CD14-positive monocyte (primary cell): Measurements from ENCODE around the gene SLC38A10. TPM values are rescaled to one million over a fixed set of nuclear protein-coding genes. Genes with fewer than 3 reads are reported as not detected.

Experiments
- DNase-seq, 3 donors: peaks; one replicate each; pipeline ENCODE4 v3.0.0-alpha.2; 2011 to 2022
- H2AFZ ChIP-seq: 2 replicates; pipeline ENCODE4 v1.6.0; 2012; ENCODE audit warnings: mild to moderate bottlenecking, low read depth, low read length, inconsistent platforms; ENCODE audit not compliant: insufficient read depth, poor library complexity, severe bottlenecking
- H3K27ac ChIP-seq, 2 donors: 1 replicate in 1 of 2; 2 replicates in 1 of 2; pipeline ENCODE4 v1.5.1; 2012 to 2013; ENCODE audit warnings: low read length in 2 of 2, control low read depth in 1 of 2, inconsistent platforms in 1 of 2, low read depth in 1 of 2, mild to moderate bottlenecking in 1 of 2
- H3K27me3 ChIP-seq, 2 donors: one replicate each; pipeline versions ENCODE4 v1.6.0 to v1.6.1; 2011 to 2013; ENCODE audit warnings: low read length in 2 of 2; ENCODE audit not compliant: control insufficient read depth in 2 of 2, insufficient read depth in 2 of 2
- H3K36me3 ChIP-seq, 2 donors: replicated peaks in 1 of 2; 1 replicate in 1 of 2; 2 replicates in 1 of 2; pipeline versions ENCODE4 v1.5.1 to v1.6.1; 2012 to 2013; ENCODE audit warnings: low read length in 2 of 2, control low read depth in 1 of 2, inconsistent platforms in 1 of 2, mild to moderate bottlenecking in 1 of 2; ENCODE audit not compliant: insufficient read depth in 2 of 2, control insufficient read depth in 1 of 2
- H3K4me1 ChIP-seq, 2 donors: 1 replicate in 1 of 2; 2 replicates in 1 of 2; pipeline versions ENCODE4 v1.5.1 to v1.6.1; 2012 to 2013; ENCODE audit warnings: low read length in 2 of 2, control low read depth in 1 of 2, inconsistent platforms in 1 of 2, mild to moderate bottlenecking in 1 of 2, moderate library complexity in 1 of 2; ENCODE audit not compliant: insufficient read depth in 2 of 2, control insufficient read depth in 1 of 2
- H3K4me2 ChIP-seq: replicated peaks from 2 replicates; pipeline ENCODE3; 2012; ENCODE audit warnings: low read length, moderate library complexity, mild to moderate bottlenecking; ENCODE audit not compliant: poor library complexity, severe bottlenecking; ENCODE audit errors: extremely low read depth
- H3K4me3 ChIP-seq, 3 experiments: fragments of 200-600 bp in 1 of 3; sonication (generic) in 1 of 3; replicated peaks in 1 of 3; 1 replicate in 2 of 3; 2 replicates in 1 of 3; pipeline ENCODE4 v1.5.1; 2011 to 2013; ENCODE audit warnings: low read length in 3 of 3, mild to moderate bottlenecking in 3 of 3, control low read depth in 2 of 3, low read depth in 2 of 3, inconsistent platforms in 1 of 3, moderate library complexity in 1 of 3
- H3K79me2 ChIP-seq: 2 replicates; pipeline ENCODE4 v1.6.0; 2012; ENCODE audit warnings: mild to moderate bottlenecking, control low read depth, inconsistent platforms, low read length, moderate library complexity; ENCODE audit not compliant: insufficient read depth
- H3K9ac ChIP-seq: 2 replicates; pipeline ENCODE4 v1.6.0; 2017; ENCODE audit warnings: low read length, mild to moderate bottlenecking; ENCODE audit not compliant: insufficient read depth, poor library complexity, severe bottlenecking
- H3K9me3 ChIP-seq, 2 donors: replicated peaks in 1 of 2; 1 replicate in 1 of 2; 2 replicates in 1 of 2; pipeline versions ENCODE4 v1.5.1 to v1.6.1; 2012 to 2013; ENCODE audit warnings: low read length in 2 of 2, control low read depth in 1 of 2; ENCODE audit not compliant: control insufficient read depth in 1 of 2, insufficient read depth in 1 of 2
- H4K20me1 ChIP-seq: 2 replicates; pipeline ENCODE4 v1.6.0; 2012; ENCODE audit warnings: mild to moderate bottlenecking, low read length, control low read depth, moderate library complexity; ENCODE audit not compliant: insufficient read depth
- H3K27ac Mint-ChIP-seq, 7 donors: one replicate each; pipeline ENCODE4 v1.8.0; 2020; ENCODE audit warnings: mild to moderate bottlenecking in 7 of 7, mixed read lengths in 7 of 7, moderate library complexity in 6 of 7, inconsistent platforms in 2 of 7
- H3K27me3 Mint-ChIP-seq, 3 donors: one replicate each; pipeline ENCODE4 v1.8.0; 2021 to 2022; ENCODE audit warnings: low read depth in 3 of 3, mild to moderate bottlenecking in 3 of 3, mixed read lengths in 3 of 3, moderate library complexity in 3 of 3, inconsistent platforms in 1 of 3
- H3K36me3 Mint-ChIP-seq, 2 donors: one replicate each; pipeline ENCODE4 v1.8.0; 2020; ENCODE audit warnings: mixed read lengths in 2 of 2, inconsistent platforms in 1 of 2, mild to moderate bottlenecking in 1 of 2
- H3K4me1 Mint-ChIP-seq: one replicate; pipeline ENCODE4 v1.8.0; 2020; ENCODE audit warnings: mild to moderate bottlenecking, mixed read lengths
- H3K4me3 Mint-ChIP-seq, 2 donors: one replicate each; pipeline ENCODE4 v1.8.0; 2020; ENCODE audit warnings: mild to moderate bottlenecking in 2 of 2, mixed read lengths in 2 of 2, moderate library complexity in 1 of 2
- H3K9me3 Mint-ChIP-seq, 7 donors: one replicate each; pipeline ENCODE4 v1.8.0; 2020 to 2022; ENCODE audit warnings: mixed read lengths in 7 of 7, mild to moderate bottlenecking in 6 of 7, moderate library complexity in 6 of 7, inconsistent platforms in 2 of 7
- CTCF ChIP-seq: fragments of 200-600 bp; IDR thresholded peaks from one replicate; pipeline ENCODE4 v1.8.0; 2022; ENCODE audit warnings: antibody characterized with exemption, mild to moderate bottlenecking
- WGBS: methylation state at CpG from one replicate; pipeline ENCODE4 v1.1.5; 2013; ENCODE audit warnings: missing lambda C conversion rate; ENCODE audit not compliant: insufficient coverage; 5-methylcytosine and 5-hydroxymethylcytosine counted together
- intact Hi-C, 2 donors: fragments of 100-400 bp; cut with micrococcal nuclease; formaldehyde crosslinking; loops; one replicate each; pipeline versions ENCODE4 v1.15.0 to v1.15.1; 2023
- polyA plus RNA-seq, 3 donors: library from polyadenylated mRNA; depleted of rRNA in 1 of 3; unstranded in 2 of 3; stranded (reverse) in 1 of 3; fragments of 300-500 nt in 2 of 3; fragments of >200 nt in 1 of 3; fragmentation: Illumina TruSeq in 2 of 3; gene quantifications; 1 replicate in 2 of 3; 2 replicates in 1 of 3; pipeline ENCODE4 v1.2.3, GENCODE V29; 2012 to 2021

Gene SLC38A10
- polyA plus RNA-seq, 3 donors = 50.8 to 76.1 (median 68.4) TPM

DNA sequence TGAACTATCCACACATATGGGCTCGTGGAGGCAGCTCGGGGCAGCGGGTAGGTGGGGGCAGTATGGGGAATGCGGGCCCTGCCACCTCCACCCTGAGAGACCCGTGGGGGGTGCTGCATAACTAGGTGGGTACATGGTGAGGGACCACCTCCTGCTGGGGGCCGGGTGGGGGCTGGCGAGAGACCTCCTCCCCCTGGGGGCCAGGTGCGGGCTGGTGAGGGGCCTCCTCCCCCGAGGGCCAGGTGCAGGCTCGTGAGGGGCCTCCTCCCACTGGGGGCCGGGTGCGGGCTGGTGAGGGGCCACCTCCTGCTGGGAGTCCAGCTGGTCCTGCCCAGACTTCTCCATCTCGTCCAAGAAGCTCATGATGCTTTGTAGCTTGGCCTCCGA, 97.7 kb downstream of the SLC38A10 start:
- H4K20me1 ChIP-seq = no peaks in the 10 kb centered on the region
- H3K36me3 ChIP-seq = peaks cover 4 to 18% of the 10 kb centered on the region in 2 donors
- H3K9ac ChIP-seq = no peak overlapping the region
- H3K4me1 ChIP-seq = peaks cover 2 to 4% of the 10 kb centered on the region in 2 donors
- H3K27ac ChIP-seq = no peak overlapping the region
- H3K27me3 Mint-ChIP-seq = no peaks in the 10 kb centered on the region
- no peak overlapping the region for H2AFZ ChIP-seq
- DNase-seq = no peak
- H3K4me2 ChIP-seq = no peak overlapping the region
- H3K4me1 Mint-ChIP-seq = peaks cover 2% of the 10 kb centered on the region
- no peaks in the 10 kb centered on the region for H3K9me3 ChIP-seq
- H3K27me3 ChIP-seq = no peaks in the 10 kb centered on the region
- H3K36me3 Mint-ChIP-seq = peaks cover 10 to 29% of the 10 kb centered on the region in 2 donors
- no peak overlapping the region for H3K27ac Mint-ChIP-seq
- no peak for TF ChIP-seq CTCF
- H3K4me3 ChIP-seq = no peak overlapping the region
- WGBS = 97% methylated on average over 9 of the region's 14 CpGs
- intact Hi-C loops = no loop called here
- no peaks in the 10 kb centered on the region for H3K9me3 Mint-ChIP-seq
- no peak overlapping the region for H3K4me3 Mint-ChIP-seq
- no peaks in the 10 kb centered on the region for H3K79me2 ChIP-seq

- no peaks in the 10 kb centered on the region for H3K79me2 ChIP-seq
- no peak overlapping the region for H2AFZ ChIP-seq
- no peak overlapping the region for H3K27ac ChIP-seq
- 91% methylated on average over 39 of the region's 45 CpGs for WGBS
- peaks cover 2 to 4% of the 10 kb centered on the region in 2 donors for H3K4me1 ChIP-seq
- H3K36me3 Mint-ChIP-seq = peaks cover 10 to 29% of the 10 kb centered on the region in 2 donors
- DNase-seq = no peak
- no peaks in the 10 kb centered on the region for H4K20me1 ChIP-seq
- intact Hi-C loops = no loop called here
- H3K9me3 ChIP-seq = no peaks in the 10 kb centered on the region
- H3K27ac Mint-ChIP-seq = no peak overlapping the region
- no peak overlapping the region for H3K9ac ChIP-seq
- no peaks in the 10 kb centered on the region for H3K27me3 Mint-ChIP-seq
- peaks cover 4 to 18% of the 10 kb centered on the region in 2 donors for H3K36me3 ChIP-seq
- no peak overlapping the region for H3K4me3 Mint-ChIP-seq
- peaks cover 2% of the 10 kb centered on the region for H3K4me1 Mint-ChIP-seq
- H3K4me2 ChIP-seq = no peak overlapping the region
- no peak for TF ChIP-seq CTCF
- H3K27me3 ChIP-seq = no peaks in the 10 kb centered on the region
- no peaks in the 10 kb centered on the region for H3K9me3 Mint-ChIP-seq
- no peak overlapping the region for H3K4me3 ChIP-seq
Observed at GRCh38 chr17:81196505-81197408, 98.3 kb downstream of the SLC38A10 start.
